PC-9 (cell line): ENCODE results near the gene CACNA2D4. TPM values are rescaled to one million over a fixed set of nuclear protein-coding genes. Genes with fewer than 3 reads are reported as not detected.

Experiments used
- BruUV-seq: library from RNA; stranded (reverse); fragments of 400-500 nt; replicated peaks from 2 replicates; lab custom pipeline; 2021; lab: Mats Ljungman, UMichigan
- CTCF ChIA-PET: fragments of 300-600 bp; sonication (Branson Sonifier 250); formaldehyde crosslinking; loops from one replicate; lab custom pipeline; 2022; ENCODE audit warnings: antibody characterized with exemption; lab: Charles Lee
- POLR2A ChIA-PET: fragments of 300-600 bp; sonication (Branson Sonifier 250); formaldehyde crosslinking; loops from one replicate; lab custom pipeline; 2022; ENCODE audit warnings: antibody characterized with exemption; ENCODE audit not compliant: unreplicated experiment; lab: Charles Lee
- DNase-seq, 2 experiments: peaks; one replicate each; pipeline versions ENCODE4 v3.0.0 to v3.0.0-alpha.2; 2015 to 2022; ENCODE audit warnings: mixed read lengths in 1 of 2
- H2AFZ ChIP-seq: fragments of 200-600 bp; sonication (generic); 2 replicates; pipeline ENCODE4 v1.8.1; 2017; ENCODE audit warnings: antibody characterized with exemption
- H3F3A ChIP-seq: fragments of 200-600 bp; sonication (generic); 2 replicates; pipeline ENCODE4 v1.8.1; 2017; ENCODE audit warnings: antibody characterized with exemption, mild to moderate bottlenecking, low read depth; ENCODE audit not compliant: insufficient read depth
- H3K27ac ChIP-seq: fragments of 200-600 bp; sonication (generic); 2 replicates; pipeline ENCODE4 v1.6.1; 2016; ENCODE audit warnings: mixed run types
- H3K27me3 ChIP-seq: fragments of 200-600 bp; sonication (generic); 2 replicates; pipeline ENCODE4 v1.6.1; 2016; ENCODE audit warnings: low read depth, mixed run types; ENCODE audit not compliant: insufficient read depth
- H3K36me3 ChIP-seq: fragments of 200-600 bp; sonication (generic); 2 replicates; pipeline ENCODE4 v1.6.1; 2016; ENCODE audit warnings: low read depth, mixed run types
- H3K4me1 ChIP-seq: fragments of 200-600 bp; sonication (generic); replicated peaks from 2 replicates; pipeline ENCODE4 v1.6.1; 2016; ENCODE audit warnings: mixed run types; ENCODE audit not compliant: insufficient read depth
- H3K4me2 ChIP-seq: fragments of 200-600 bp; sonication (generic); 2 replicates; pipeline ENCODE4 v1.6.1; 2017; ENCODE audit warnings: mixed run types
- H3K4me3 ChIP-seq: fragments of 200-600 bp; sonication (generic); 2 replicates; pipeline ENCODE4 v1.6.1; 2016; ENCODE audit warnings: mixed run types
- H3K79me2 ChIP-seq: fragments of 200-600 bp; sonication (generic); 2 replicates; pipeline ENCODE4 v1.6.1; 2017; ENCODE audit warnings: low read depth, mixed run types
- H3K9me2 ChIP-seq: fragments of 200-600 bp; sonication (generic); 2 replicates; pipeline ENCODE4 v1.8.1; 2017; ENCODE audit warnings: mild to moderate bottlenecking; ENCODE audit not compliant: insufficient read depth
- H3K9me3 ChIP-seq: fragments of 200-600 bp; sonication (generic); 2 replicates; pipeline ENCODE4 v1.8.1; 2016; ENCODE audit warnings: low read depth; ENCODE audit not compliant: insufficient read depth
- H4K20me1 ChIP-seq: fragments of 200-600 bp; sonication (generic); 2 replicates; pipeline ENCODE4 v1.8.1; 2017; ENCODE audit not compliant: insufficient read depth
- CTCF ChIP-seq: fragments of 200-600 bp; sonication (generic); conservative IDR thresholded peaks from 2 replicates; pipeline ENCODE4 v1.6.1; 2017; ENCODE audit warnings: mixed run types, antibody characterized with exemption, mild to moderate bottlenecking, moderate library complexity
- EZH2 ChIP-seq: fragments of 200-600 bp; sonication (generic); IDR thresholded peaks from 2 replicates; pipeline ENCODE4 v1.8.0; 2017; ENCODE audit warnings: antibody characterized with exemption, low read depth
- intact Hi-C: fragments of 100-400 bp; cut with micrococcal nuclease; formaldehyde crosslinking; loops from one replicate; pipeline ENCODE4 v1.10.0; 2022; ENCODE audit not compliant: unreplicated experiment
- total RNA-seq: library from RNA; stranded (reverse); gene quantifications from 2 replicates; pipeline ENCODE4 v1.2.3, GENCODE V29; 2021

CACNA2D4 gene
- total RNA-seq, 1 experiment from 2014 or later: not detected

- no peak for DNase-seq
- H3K27me3 ChIP-seq: peaks cover 92% of the 10 kb centered on the region
- no peaks in the 10 kb centered on the region for H3K9me2 ChIP-seq
- no peaks in the 10 kb centered on the region for H4K20me1 ChIP-seq
- no peak overlapping the region for H3K4me2 ChIP-seq
- TF ChIP-seq CTCF (no peak), EZH2 (no peak)
- intact Hi-C loops: no loop called here
- H3F3A ChIP-seq: no peaks in the 10 kb centered on the region
- no peak overlapping the region for H3K27ac ChIP-seq
- ChIA-PET CTCF (no interaction called here), POLR2A (no interaction called here)
- H3K9me3 ChIP-seq: no peaks in the 10 kb centered on the region
- H2AFZ ChIP-seq: no peak overlapping the region
- no peaks in the 10 kb centered on the region for H3K4me1 ChIP-seq
- no peaks in the 10 kb centered on the region for H3K36me3 ChIP-seq
- H3K4me3 ChIP-seq: no peak overlapping the region
- no peaks in the 10 kb centered on the region for H3K79me2 ChIP-seq
- BruUV-seq: no TSS peak
These were observed 408 bp upstream of the CACNA2D4 start for GRCh38 chr12:1918884-1919236.

GRCh38 chr12:1917172-1918070 is 1.0 kb downstream of the CACNA2D4 start:
- Histone ChIP-seq H3F3A (no peaks in the 10 kb centered on the region), H3K27ac (no peak overlapping the region), H3K4me1 (0 out of 2 replicates have a peak, but pooled peaks cover 3% of the 10 kb centered on the region), H3K9me2 (no peaks in the 10 kb centered on the region), H3K9me3 (no peaks in the 10 kb centered on the region), H3K79me2 (no peaks in the 10 kb centered on the region), H3K27me3 (peaks cover 78% of the 10 kb centered on the region), H2AFZ (no peak overlapping the region), H4K20me1 (no peaks in the 10 kb centered on the region), H3K36me3 (no peaks in the 10 kb centered on the region), H3K4me3 (no peak overlapping the region), H3K4me2 (no peak overlapping the region)
- intact Hi-C loops: no loop called here
- ChIA-PET POLR2A (no interaction called here), CTCF (no interaction called here)
- no peak for DNase-seq
- TF ChIP-seq CTCF: no peak
- no peak for TF ChIP-seq EZH2
- BruUV-seq: no TSS peak

- TF ChIP-seq EZH2 (no peak), CTCF (no peak)
- no peak overlapping the region for H3K4me2 ChIP-seq
- H4K20me1 ChIP-seq: no peaks in the 10 kb centered on the region
- no peaks in the 10 kb centered on the region for H3F3A ChIP-seq
- no peaks in the 10 kb centered on the region for H3K9me3 ChIP-seq
- no peaks in the 10 kb centered on the region for H3K9me2 ChIP-seq
- no peaks in the 10 kb centered on the region for H3K79me2 ChIP-seq
- H3K4me3 ChIP-seq: no peak overlapping the region
- no TSS peak for BruUV-seq
- ChIA-PET POLR2A (no interaction called here), CTCF (no interaction called here)
- H2AFZ ChIP-seq: no peak overlapping the region
- DNase-seq: no peak
- intact Hi-C loops: no loop called here
- H3K36me3 ChIP-seq: no peaks in the 10 kb centered on the region
- 0 out of 2 replicates have a peak, but pooled peaks cover 4% of the 10 kb centered on the region for H3K4me1 ChIP-seq
- peaks cover 73% of the 10 kb centered on the region for H3K27me3 ChIP-seq
- no peak overlapping the region for H3K27ac ChIP-seq
These were observed 1.9 kb downstream of the CACNA2D4 start for GRCh38 chr12:1916371-1917171.
